K562 (cell line): ENCODE results near the gene CRABP1. TPM values are rescaled to one million over a fixed set of nuclear protein-coding genes. Genes with fewer than 3 reads are reported as not detected.

Experiments
- PML ChIP-seq: IDR thresholded peaks from 2 replicates; pipeline ENCODE4 v1.6.1; 2012; ENCODE audit warnings: low read length, inconsistent platforms
- REST ChIP-seq, 2 experiments: fragments of 450-650 bp; formaldehyde crosslinking in 1 of 2; IDR thresholded peaks; 2 replicates each; pipeline versions ENCODE4 v1.4.0 to v1.6.1; 2014 to 2020; ENCODE audit warnings: mild to moderate bottlenecking in 2 of 2, borderline replicate concordance in 1 of 2, low read depth in 1 of 2
- ZNF12 ChIP-seq: sonication (generic); formaldehyde crosslinking; IDR thresholded peaks from 2 replicates; pipeline ENCODE4 v1.4.0; 2020; ENCODE audit warnings: mild to moderate bottlenecking, missing genetic modification reagents
- ZNF165 ChIP-seq: fragments of 250-450 bp; sonication (Bioruptor Pico); IDR thresholded peaks from 2 replicates; pipeline ENCODE4 v1.4.0; 2020; ENCODE audit warnings: borderline replicate concordance
- ZNF561 ChIP-seq: fragments of 450-650 bp; formaldehyde crosslinking; conservative IDR thresholded peaks from 2 replicates; pipeline ENCODE4 v1.4.0; 2020; ENCODE audit warnings: mild to moderate bottlenecking, moderate library complexity
- polyA plus RNA-seq, 8 experiments: library from polyadenylated mRNA; depleted of rRNA in 4 of 8; stranded (reverse) in 5 of 8; unstranded in 3 of 8; fragments of >200 nt; fragmentation: Nextera tagmentation in 2 of 8; fragmentation: Illumina TruSeq in 1 of 8; extraction: Ambion mirVana in 2 of 8; extraction: Trizol in 1 of 8; gene quantifications; 2 replicates each; pipeline versions ENCODE4 v1.2.1 to v1.2.3, GENCODE V29; 2011 to 2014; ENCODE audit warnings: inconsistent platforms in 1 of 8, missing spikeins in 1 of 8
- total RNA-seq, 7 experiments: library from RNA; depleted of rRNA in 6 of 7; stranded (reverse); fragments of >200 nt in 6 of 7; fragmentation: Illumina TruSeq in 2 of 7; extraction: Trizol in 2 of 7; gene quantifications; 2 replicates each; pipeline versions ENCODE4 v1.2.1 to v1.2.3, GENCODE V29; 2011 to 2021; ENCODE audit warnings: low replicate concordance in 1 of 7

The CRABP1 gene
- total and polyA plus RNA-seq, 9 of the 15 experiments (the other 6 are each of a cell fraction or from before 2014, with no cell fraction given) = 0.60 TPM; not detected in 8

- TF ChIP-seq REST (IDR thresholded peaks at IDR 0.05; ENCODE audit: borderline replicate concordance) = 0 out of 2 replicates have a peak, but pooled peaks have one; percentile 1
- TF ChIP-seq REST (CRISPR knock-in tag; IDR thresholded peaks at IDR 0.05; ENCODE audit: low read depth) = no peak
- TF ChIP-seq PML = no peak
- TF ChIP-seq ZNF165 (CRISPR knock-in tag) = no peak
- no peak for TF ChIP-seq ZNF561
- TF ChIP-seq ZNF12 = no peak
Observed at GRCh38 chr15:78363381-78363734, 23.2 kb downstream of the CRABP1 start (continued).
